BJ (cell line): Measurements from ENCODE around the gene PDCL2. TPM values are rescaled to one million over a fixed set of nuclear protein-coding genes. Genes with fewer than 3 reads are reported as not detected.

Experiments used
- CTCF ChIA-PET: fragments of 350-600 bp; formaldehyde crosslinking; extraction: SDS; loops from one replicate; lab custom pipeline; 2021; ENCODE audit warnings: antibody characterized with exemption, inconsistent platforms; lab: Yijun Ruan, JAX
- POLR2A ChIA-PET: fragments of 300-600 bp; sonication (Branson Sonifier 250); formaldehyde crosslinking; extraction: SDS; loops from one replicate; lab custom pipeline; 2021; ENCODE audit warnings: antibody characterized with exemption; lab: Charles Lee
- DNase-seq: peaks from one replicate; pipeline ENCODE4 v3.0.0-alpha.2; 2011; ENCODE audit warnings: low read depth
- H3K27me3 ChIP-seq: 2 replicates; pipeline ENCODE4 v1.6.0; 2011; ENCODE audit warnings: low read length; ENCODE audit not compliant: control insufficient read depth, insufficient read depth
- H3K36me3 ChIP-seq: 2 replicates; pipeline ENCODE4 v1.5.1; 2011; ENCODE audit warnings: low read length; ENCODE audit not compliant: control insufficient read depth, insufficient read depth
- H3K4me3 ChIP-seq: 2 replicates; pipeline ENCODE4 v1.5.1; 2011; ENCODE audit warnings: low read depth, mild to moderate bottlenecking, control low read depth, low read length
- polyA minus RNA-seq: library from RNA; depleted of rRNA, polyadenylated mRNA; stranded (reverse); fragments of >200 nt; gene quantifications from 2 replicates; pipeline ENCODE4 v1.2.3, GENCODE V29; 2011; rRNA and poly(A)+ RNA removed
- polyA plus RNA-seq: library from polyadenylated mRNA; depleted of rRNA; stranded (reverse); fragments of >200 nt; gene quantifications from 2 replicates; pipeline ENCODE4 v1.2.3, GENCODE V29; 2011; rRNA removed
- TF ChIP-seq, protein P1 (sequence below): IDR thresholded peaks from 2 replicates; pipeline ENCODE4 v1.5.1; 2011; ENCODE audit warnings: low read depth, mild to moderate bottlenecking, control low read depth, inconsistent platforms, low read length, moderate library complexity; ENCODE audit not compliant: insufficient read depth

PDCL2 gene, protein sequence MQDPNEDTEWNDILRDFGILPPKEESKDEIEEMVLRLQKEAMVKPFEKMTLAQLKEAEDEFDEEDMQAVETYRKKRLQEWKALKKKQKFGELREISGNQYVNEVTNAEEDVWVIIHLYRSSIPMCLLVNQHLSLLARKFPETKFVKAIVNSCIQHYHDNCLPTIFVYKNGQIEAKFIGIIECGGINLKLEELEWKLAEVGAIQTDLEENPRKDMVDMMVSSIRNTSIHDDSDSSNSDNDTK
- polyA plus RNA-seq (not detected in 2 replicates), polyA minus RNA-seq (not detected in 2 replicates)

DNA sequence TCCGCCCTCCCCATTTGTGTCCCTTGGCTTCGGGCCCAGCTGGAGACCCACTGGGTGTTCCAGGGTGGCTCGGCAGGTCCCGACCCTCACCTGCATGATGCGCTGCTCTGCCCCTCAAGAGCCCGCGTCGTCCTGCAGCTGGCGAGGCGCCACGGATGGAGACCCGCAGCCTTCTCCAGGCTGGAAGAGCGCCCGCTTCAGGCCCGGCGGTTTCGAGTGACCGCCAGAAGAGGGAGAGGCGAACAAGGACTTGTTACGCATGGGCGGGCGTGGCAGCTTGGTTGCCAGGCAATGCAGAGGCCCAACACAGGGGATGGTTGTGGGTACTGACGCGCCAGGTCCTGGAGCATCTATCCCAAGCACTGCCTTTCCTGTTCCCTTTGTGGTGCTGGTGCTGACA, at the start of gene PDCL2:
TSS of gene PDCL2 (minus strand) at position 232 of the 400 bp plus-strand sequence. CDS start at position 96, 136 bp downstream.
- DNase-seq: no peak
- H3K27me3 ChIP-seq: no peaks in the 10 kb centered on the region
- CTCF ChIA-PET: no interaction called here
- POLR2A ChIA-PET: no interaction called here
- TF ChIP-seq, protein P1, sequence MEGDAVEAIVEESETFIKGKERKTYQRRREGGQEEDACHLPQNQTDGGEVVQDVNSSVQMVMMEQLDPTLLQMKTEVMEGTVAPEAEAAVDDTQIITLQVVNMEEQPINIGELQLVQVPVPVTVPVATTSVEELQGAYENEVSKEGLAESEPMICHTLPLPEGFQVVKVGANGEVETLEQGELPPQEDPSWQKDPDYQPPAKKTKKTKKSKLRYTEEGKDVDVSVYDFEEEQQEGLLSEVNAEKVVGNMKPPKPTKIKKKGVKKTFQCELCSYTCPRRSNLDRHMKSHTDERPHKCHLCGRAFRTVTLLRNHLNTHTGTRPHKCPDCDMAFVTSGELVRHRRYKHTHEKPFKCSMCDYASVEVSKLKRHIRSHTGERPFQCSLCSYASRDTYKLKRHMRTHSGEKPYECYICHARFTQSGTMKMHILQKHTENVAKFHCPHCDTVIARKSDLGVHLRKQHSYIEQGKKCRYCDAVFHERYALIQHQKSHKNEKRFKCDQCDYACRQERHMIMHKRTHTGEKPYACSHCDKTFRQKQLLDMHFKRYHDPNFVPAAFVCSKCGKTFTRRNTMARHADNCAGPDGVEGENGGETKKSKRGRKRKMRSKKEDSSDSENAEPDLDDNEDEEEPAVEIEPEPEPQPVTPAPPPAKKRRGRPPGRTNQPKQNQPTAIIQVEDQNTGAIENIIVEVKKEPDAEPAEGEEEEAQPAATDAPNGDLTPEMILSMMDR: no peak
- no peaks in the 10 kb centered on the region for H3K36me3 ChIP-seq
- no peak within 1 kb of the TSS for H3K4me3 ChIP-seq

DNA sequence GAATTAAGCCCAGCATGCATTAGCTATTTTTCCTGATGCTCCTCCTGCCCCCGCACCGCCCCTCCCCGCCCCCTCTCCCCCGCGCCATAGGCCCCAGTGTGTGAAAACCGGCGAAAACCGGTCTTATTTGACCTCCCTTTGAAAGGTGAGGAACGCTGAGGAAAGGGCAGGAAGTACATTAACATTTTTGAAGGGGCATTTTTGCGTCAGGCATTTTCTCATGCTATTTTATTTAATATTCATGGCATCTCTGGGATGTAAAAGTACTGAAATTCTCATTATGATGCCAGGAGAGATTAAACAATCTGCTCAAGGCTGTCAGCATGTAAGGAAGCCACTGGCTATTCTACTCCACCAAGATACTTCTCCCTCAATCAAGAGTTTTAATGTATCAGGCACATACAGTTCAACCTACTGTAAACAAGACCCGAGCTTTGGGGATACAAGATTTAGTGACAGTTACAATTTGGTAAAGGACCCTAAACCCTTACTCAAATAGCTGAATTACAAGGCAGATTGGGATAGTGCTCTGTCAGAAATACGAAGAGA, 45.3 kb upstream of the PDCL2 start:
- no peak overlapping the region for H3K4me3 ChIP-seq
- no peak for DNase-seq
- ChIA-PET CTCF (interaction anchor here (0.6 to 0.7 kb wide), 2 partner anchors 28 to 160 kb away, joined by 3 read pairs; no protein-coding TSS in a partner anchor), POLR2A (no interaction called here)
- TF ChIP-seq, protein P1: no peak
- H3K36me3 ChIP-seq: no peaks in the 10 kb centered on the region
- peaks cover 17% of the 10 kb centered on the region for H3K27me3 ChIP-seq

DNA sequence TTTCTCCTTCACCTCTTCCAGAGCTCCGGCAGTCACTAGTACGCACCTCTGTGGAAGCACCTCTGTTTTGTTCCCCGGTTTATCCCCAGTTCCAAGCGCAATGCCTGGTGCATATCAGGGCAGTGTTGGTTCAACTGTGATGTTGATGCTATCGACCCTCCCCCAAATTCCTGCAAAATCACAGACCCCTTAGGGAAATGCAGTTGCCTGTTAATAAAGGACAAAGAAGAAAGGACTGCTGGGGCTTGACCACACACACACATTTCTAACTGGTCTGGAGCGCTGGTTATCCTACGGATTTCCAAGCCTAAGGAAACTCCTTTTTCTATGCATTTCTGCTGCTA, 44.6 kb upstream of the PDCL2 start:
- CTCF ChIA-PET: no interaction called here
- POLR2A ChIA-PET: no interaction called here
- peaks cover 17% of the 10 kb centered on the region for H3K27me3 ChIP-seq
- TF ChIP-seq, protein P1: no peak
- no peak overlapping the region for H3K4me3 ChIP-seq
- no peak for DNase-seq
- H3K36me3 ChIP-seq: no peaks in the 10 kb centered on the region

DNA sequence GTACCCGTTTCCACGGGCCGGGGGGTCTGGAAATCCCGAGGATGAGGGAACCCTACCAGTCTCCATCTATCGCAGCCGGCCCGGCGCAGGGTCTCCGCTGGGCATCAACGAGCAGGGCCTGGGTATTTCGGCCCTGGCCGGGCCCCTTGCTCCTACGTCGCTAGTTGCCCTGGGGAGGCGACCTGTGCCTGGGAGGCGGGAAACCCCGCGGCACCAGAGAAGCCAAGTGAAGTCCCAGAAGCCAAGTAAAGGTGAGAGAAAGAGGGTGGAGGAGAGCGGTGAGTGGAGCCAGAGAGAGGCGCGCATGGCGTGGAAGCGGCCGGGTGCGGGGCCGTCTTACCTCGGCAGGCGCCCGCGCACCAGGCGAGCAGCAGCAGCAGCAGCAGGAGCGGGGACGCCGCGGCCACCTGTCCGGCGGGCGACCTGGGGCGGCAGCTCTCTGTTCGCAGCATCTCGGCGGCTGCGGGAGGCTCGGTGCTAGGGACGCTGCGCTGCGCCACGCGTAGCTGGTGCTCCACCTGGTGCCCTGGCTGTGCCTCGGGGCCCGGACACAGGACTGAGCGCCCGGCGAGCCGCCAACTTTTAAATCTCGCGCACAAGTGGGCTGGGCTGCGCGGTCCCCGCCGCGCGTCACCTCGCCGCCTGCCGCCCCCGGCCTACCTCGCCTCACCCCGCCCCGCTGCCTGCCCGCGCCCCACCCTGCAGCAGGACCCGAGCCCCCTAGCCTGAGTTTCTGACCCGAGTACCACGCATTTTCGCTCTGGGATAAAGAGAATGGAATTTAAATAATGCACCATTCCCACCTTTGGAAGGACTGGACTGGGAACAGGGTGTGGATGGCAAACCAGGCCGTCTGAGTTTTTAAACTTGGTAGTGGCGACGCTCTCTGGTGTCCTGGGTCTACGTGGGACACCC, 44.0 kb upstream of the PDCL2 start, which contains the start of gene NMU:
TSS of gene NMU (minus strand) at position 558 of the 915 bp plus-strand sequence. CDS start at position 452, 106 bp downstream.
- TF ChIP-seq, protein P1: no peak
- ChIA-PET POLR2A (no interaction called here), CTCF (no interaction called here)
- DNase-seq: no peak
- H3K36me3 ChIP-seq: no peaks in the 10 kb centered on the region
- peaks cover 17% of the 10 kb centered on the region for H3K27me3 ChIP-seq
- H3K4me3 ChIP-seq: peak within 1 kb of the TSS; percentile 16

DNA sequence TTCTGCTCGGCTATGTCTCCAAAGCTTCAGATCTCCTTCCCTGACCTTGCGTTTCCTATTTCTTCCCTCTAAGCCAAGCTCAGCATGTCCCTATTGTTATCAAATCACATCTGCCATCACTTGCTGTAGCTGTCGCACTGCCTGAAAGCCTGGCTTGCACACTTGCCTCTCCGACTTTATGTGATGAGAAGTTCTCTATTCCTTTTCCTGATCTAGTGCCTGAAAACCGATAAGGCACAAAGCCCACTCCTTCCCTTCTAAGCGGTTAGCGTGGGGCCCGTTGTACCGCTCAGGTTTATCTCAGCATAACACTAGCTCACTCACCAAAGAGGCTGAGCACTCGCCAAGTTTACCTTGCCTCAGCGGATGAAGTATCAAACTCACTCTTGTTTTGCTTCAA, 43.2 kb upstream of the PDCL2 start:
- Histone ChIP-seq H3K36me3 (no peaks in the 10 kb centered on the region), H3K4me3 (no peak overlapping the region), H3K27me3 (peaks cover 17% of the 10 kb centered on the region)
- TF ChIP-seq, protein P1: no peak
- CTCF ChIA-PET: no interaction called here
- POLR2A ChIA-PET: no interaction called here
- no peak for DNase-seq
